BLaER1 treated with 17β-estradiol and CSF1 and Interleukin-3, amounts not matched to agents 10 nM and 100 nM (cell line): Measurements from ENCODE around the gene S100Z.
"Not testable (repeated sequence)": the region's sequence is repeated elsewhere in the genome, so short reads cannot be mapped to it uniquely, and the experiment has no call there.

Experiments used
- H3K27ac ChIP-seq, 11 experiments: shearing (Covaris generic); formaldehyde crosslinking; 2 replicates each; pipeline ENCODE4 v1.8.1; 2022
- H3K27me3 ChIP-seq, 11 experiments: shearing (Covaris generic); formaldehyde crosslinking; 2 replicates each; pipeline ENCODE4 v1.8.1; 2022
- H3K36me3 ChIP-seq, 11 experiments: shearing (Covaris generic); formaldehyde crosslinking; 2 replicates each; pipeline ENCODE4 v1.8.1; 2022
- H3K4me1 ChIP-seq, 10 experiments: shearing (Covaris generic); formaldehyde crosslinking; 2 replicates each; pipeline ENCODE4 v1.8.1; 2022
- H3K4me2 ChIP-seq, 11 experiments: shearing (Covaris generic); formaldehyde crosslinking; 2 replicates each; pipeline ENCODE4 v1.8.1; 2022
- H3K4me3 ChIP-seq, 10 experiments: shearing (Covaris generic); formaldehyde crosslinking; 2 replicates each; pipeline ENCODE4 v1.8.1; 2022
- H3K9ac ChIP-seq, 11 experiments: shearing (Covaris generic); formaldehyde crosslinking; 2 replicates each; pipeline ENCODE4 v1.8.1; 2022
- H3K9me3 ChIP-seq, 11 experiments: shearing (Covaris generic); formaldehyde crosslinking; replicated peaks in 1 of 11; 2 replicates each; pipeline ENCODE4 v1.8.1; 2022
- H4K20me1 ChIP-seq, 11 experiments: shearing (Covaris generic); formaldehyde crosslinking; 2 replicates each; pipeline ENCODE4 v1.8.1; 2022
- Cebpa-rat ChIP-seq, 11 experiments: shearing (Covaris generic); IDR thresholded peaks; 2 replicates each; pipeline ENCODE4 v1.8.1; 2022

Gene S100Z

GRCh38 chr5:76930083-76930482 lies 80.3 kb downstream of the S100Z start:
- Histone ChIP-seq H3K4me2 (no peak overlapping the region), H3K9ac (no peak overlapping the region), H3K9me3 (no peaks in the 10 kb centered on the region), H3K4me3 (no peak overlapping the region), H4K20me1 (no peaks in the 10 kb centered on the region), H3K27ac (no peak overlapping the region), H3K36me3 (no peaks in the 10 kb centered on the region), H3K27me3 (no peaks in the 10 kb centered on the region), H3K4me1 (no peaks in the 10 kb centered on the region)
- TF ChIP-seq Cebpa-rat (IDR thresholded peaks at IDR 0.05) = no peak

- no peak overlapping the region for H3K4me2 ChIP-seq
- no peak for TF ChIP-seq Cebpa-rat (IDR thresholded peaks at IDR 0.05)
- no peaks in the 10 kb centered on the region for H3K27me3 ChIP-seq
- H3K9ac ChIP-seq = no peak overlapping the region
- no peaks in the 10 kb centered on the region for H3K36me3 ChIP-seq
- no peak overlapping the region for H3K4me3 ChIP-seq
- H3K4me1 ChIP-seq = no peaks in the 10 kb centered on the region
- H3K9me3 ChIP-seq = peaks cover 0 to 8% (median 0%) of the 10 kb centered on the region in 11 experiments; a peak in 4 of 22 replicates
- no peaks in the 10 kb centered on the region for H4K20me1 ChIP-seq
- no peak overlapping the region for H3K27ac ChIP-seq
Measured at GRCh38 chr5:76938177-76938576, 88.4 kb downstream of the S100Z start.

GRCh38 chr5:76941000-76941399 lies 91.2 kb downstream of the S100Z start:
- H3K36me3 ChIP-seq = no peaks in the 10 kb centered on the region
- H3K4me1 ChIP-seq = peaks cover 0 to 3% (median 0%) of the 10 kb centered on the region in 10 experiments; a peak in 2 of 20 replicates
- H3K4me3 ChIP-seq = no peak overlapping the region
- H3K9ac ChIP-seq = no peak overlapping the region
- H3K9me3 ChIP-seq = peaks cover 0 to 8% (median 0%) of the 10 kb centered on the region in 11 experiments; a peak in 4 of 22 replicates
- H4K20me1 ChIP-seq = no peaks in the 10 kb centered on the region
- H3K27ac ChIP-seq = no peak overlapping the region
- no peak overlapping the region for H3K4me2 ChIP-seq
- no peaks in the 10 kb centered on the region for H3K27me3 ChIP-seq
- no peak for TF ChIP-seq Cebpa-rat (IDR thresholded peaks at IDR 0.05)

- Histone ChIP-seq H3K9ac (no peak overlapping the region), H3K27me3 (no peaks in the 10 kb centered on the region), H3K9me3 (peaks cover 0 to 8% (median 0%) of the 10 kb centered on the region in 11 experiments; a peak in 4 of 22 replicates), H3K4me3 (no peak overlapping the region), H3K4me1 (peaks cover 0 to 7% (median 0%) of the 10 kb centered on the region in 10 experiments; a peak in 2 of 20 replicates), H3K27ac (no peak overlapping the region), H3K4me2 (no peak overlapping the region), H4K20me1 (no peaks in the 10 kb centered on the region), H3K36me3 (no peaks in the 10 kb centered on the region)
- TF ChIP-seq Cebpa-rat (IDR thresholded peaks at IDR 0.05) = no peak
Measured at GRCh38 chr5:76941442-76941841, 91.6 kb downstream of the S100Z start.

GRCh38 chr5:76942581-76942980 lies 92.8 kb downstream of the S100Z start:
- Histone ChIP-seq H3K9ac (no peak overlapping the region), H3K27me3 (no peaks in the 10 kb centered on the region), H3K36me3 (no peaks in the 10 kb centered on the region), H4K20me1 (no peaks in the 10 kb centered on the region), H3K9me3 (peaks cover 0 to 8% (median 0%) of the 10 kb centered on the region in 11 experiments; a peak in 4 of 22 replicates), H3K27ac (no peak overlapping the region), H3K4me1 (peaks cover 0 to 7% (median 0%) of the 10 kb centered on the region in 10 experiments; a peak in 2 of 20 replicates), H3K4me3 (no peak overlapping the region), H3K4me2 (no peak overlapping the region)
- no peak for TF ChIP-seq Cebpa-rat (IDR thresholded peaks at IDR 0.05)

GRCh38 chr5:76943006-76943405 lies 93.2 kb downstream of the S100Z start:
- Histone ChIP-seq H4K20me1 (no peaks in the 10 kb centered on the region), H3K36me3 (no peaks in the 10 kb centered on the region), H3K4me3 (no peak overlapping the region), H3K4me1 (peaks cover 0 to 7% (median 0%) of the 10 kb centered on the region in 10 experiments; a peak in 2 of 20 replicates), H3K9me3 (peaks cover 0 to 8% (median 0%) of the 10 kb centered on the region in 11 experiments; a peak in 4 of 22 replicates), H3K4me2 (no peak overlapping the region), H3K27me3 (no peaks in the 10 kb centered on the region), H3K27ac (no peak overlapping the region), H3K9ac (no peak overlapping the region)
- TF ChIP-seq Cebpa-rat (IDR thresholded peaks at IDR 0.05) = no peak

- Histone ChIP-seq H3K9ac (no peak overlapping the region), H3K36me3 (no peaks in the 10 kb centered on the region), H3K4me1 (peaks cover 0 to 7% (median 0%) of the 10 kb centered on the region in 10 experiments; a peak in 2 of 20 replicates), H3K27ac (no peak overlapping the region), H3K4me3 (no peak overlapping the region), H4K20me1 (no peaks in the 10 kb centered on the region), H3K4me2 (no peak overlapping the region), H3K9me3 (peaks cover 0 to 8% (median 0%) of the 10 kb centered on the region in 11 experiments; a peak in 4 of 22 replicates), H3K27me3 (no peaks in the 10 kb centered on the region)
- TF ChIP-seq Cebpa-rat (IDR thresholded peaks at IDR 0.05) = no peak
Measured at GRCh38 chr5:76944638-76945037, 94.8 kb downstream of the S100Z start.

GRCh38 chr5:76945238-76945637 lies 95.4 kb downstream of the S100Z start:
- H3K36me3 ChIP-seq, H3K27me3 ChIP-seq, H3K9ac ChIP-seq: not testable (repeated sequence)

GRCh38 chr5:76946090-76946489 lies 96.3 kb downstream of the S100Z start:
- Histone ChIP-seq H3K4me1 (peaks cover 0 to 7% (median 0%) of the 10 kb centered on the region in 10 experiments; a peak in 2 of 20 replicates), H3K27ac (no peak overlapping the region), H3K4me2 (peak overlapping the region in 2 of 11 experiments; percentile 18 to 55; a peak in 2 of 22 replicates), H3K4me3 (no peak overlapping the region), H3K27me3 (no peaks in the 10 kb centered on the region), H3K9me3 (peaks cover 0 to 5% (median 0%) of the 10 kb centered on the region in 11 experiments; a peak in 4 of 22 replicates), H3K36me3 (no peaks in the 10 kb centered on the region), H3K9ac (no peak overlapping the region), H4K20me1 (no peaks in the 10 kb centered on the region)
- no peak for TF ChIP-seq Cebpa-rat (IDR thresholded peaks at IDR 0.05)

More at GRCh38 chr5:76945238-76945637, 95.4 kb downstream of the S100Z start:
- H3K4me1 ChIP-seq, H3K27ac ChIP-seq, H3K4me3 ChIP-seq, H3K4me2 ChIP-seq, H3K9me3 ChIP-seq, H4K20me1 ChIP-seq: not testable (repeated sequence)

- no peak for TF ChIP-seq Cebpa-rat (IDR thresholded peaks at IDR 0.05)
- H3K36me3 ChIP-seq = no peaks in the 10 kb centered on the region
- H3K4me3 ChIP-seq = no peak overlapping the region
- H3K27me3 ChIP-seq = no peaks in the 10 kb centered on the region
- H3K9me3 ChIP-seq = no peaks in the 10 kb centered on the region
- no peak overlapping the region for H3K4me2 ChIP-seq
- no peak overlapping the region for H3K9ac ChIP-seq
- no peak overlapping the region for H3K27ac ChIP-seq
- peaks cover 0 to 7% (median 0%) of the 10 kb centered on the region in 10 experiments; a peak in 2 of 20 replicates for H3K4me1 ChIP-seq
- no peaks in the 10 kb centered on the region for H4K20me1 ChIP-seq
Measured at GRCh38 chr5:76947082-76947503, 97.3 kb downstream of the S100Z start.
